ENCODE measurements around the gene MAVS.

GRCh38 chr20:3813848-3814581, 32.6 kb upstream of the MAVS start:
- TF ChIP-seq CTCF (IDR thresholded peaks at IDR 0.05; ENCODE audit: extremely low read depth in 1 of 2, insufficient read depth in 1 of 2, low read depth in 1 of 2, low read length in 2 of 2) (no peak), POLR2A (IDR thresholded peaks at IDR 0.05; ENCODE audit: low read depth, low read length) (no peak), MYC (IDR thresholded peaks at IDR 0.05; ENCODE audit: low read depth, low read length) (no peak), GATA2 (IDR thresholded peaks at IDR 0.05; ENCODE audit: insufficient read depth, insufficient read length, low read depth, low read length) (no peak), POLR2AphosphoS5 (IDR thresholded peaks at IDR 0.05; ENCODE audit: insufficient read depth, low read depth, low read length) (no peak), MAX (IDR thresholded peaks at IDR 0.05; ENCODE audit: insufficient read depth, insufficient read length) (no peak), JUN (IDR thresholded peaks at IDR 0.05; ENCODE audit: borderline replicate concordance, insufficient read depth, insufficient read length, low read depth) (no peak), EZH2 (IDR thresholded peaks at IDR 0.05; ENCODE audit: borderline replicate concordance, low read depth, low read length, severe bottlenecking) (no peak)
